Fibroblast of skin of left quadriceps (primary cell): ENCODE measurements around the gene AFAP1.

Experiments used
- DNase-seq, 2 experiments: peaks; one replicate each; pipeline ENCODE4 v3.0.0-alpha.2; 2013; ENCODE audit warnings: low read depth in 2 of 2

AFAP1 gene

DNA sequence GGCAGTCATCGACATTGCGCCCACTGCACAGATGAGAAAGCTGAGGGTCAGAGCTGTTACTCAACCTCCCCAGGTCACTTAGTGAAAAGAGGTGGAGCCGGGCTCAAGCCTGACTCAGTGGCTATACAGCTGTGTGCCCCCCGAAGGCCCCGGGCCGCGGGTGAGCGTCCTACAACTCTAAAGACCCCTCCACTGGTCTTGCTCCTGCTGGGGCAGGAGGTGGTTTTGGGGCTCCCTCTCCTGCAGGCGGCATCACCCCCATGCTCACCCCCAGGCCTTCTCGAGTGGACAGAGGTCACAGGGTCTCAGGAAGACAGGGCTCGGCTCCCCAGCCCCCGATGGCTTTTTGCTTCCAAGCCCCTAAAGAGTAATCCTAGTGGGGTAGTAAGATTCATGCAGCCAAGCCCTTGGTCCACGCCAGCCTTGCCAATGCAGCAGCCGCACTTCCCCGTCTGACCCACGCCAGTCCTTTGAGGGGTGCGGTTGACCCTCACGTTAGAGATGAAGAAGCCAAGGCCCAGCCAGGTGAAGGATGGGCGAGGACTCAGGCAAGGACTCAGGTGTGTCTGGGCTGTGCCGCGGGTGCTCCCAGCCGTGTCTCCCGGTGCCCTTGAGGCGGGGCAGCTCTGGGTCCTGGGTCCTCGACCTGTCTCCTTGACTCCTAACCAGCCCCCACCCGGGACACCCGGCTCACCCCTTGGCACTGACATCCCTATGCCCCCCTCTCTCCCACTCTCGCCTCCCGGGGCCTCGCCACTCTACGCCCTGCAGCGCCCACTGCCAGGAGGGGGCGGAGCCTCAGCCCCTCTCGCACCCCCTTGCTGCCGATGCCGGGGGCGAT is 200.4 kb downstream of the AFAP1 start:
- DNase-seq, result no peak

DNA sequence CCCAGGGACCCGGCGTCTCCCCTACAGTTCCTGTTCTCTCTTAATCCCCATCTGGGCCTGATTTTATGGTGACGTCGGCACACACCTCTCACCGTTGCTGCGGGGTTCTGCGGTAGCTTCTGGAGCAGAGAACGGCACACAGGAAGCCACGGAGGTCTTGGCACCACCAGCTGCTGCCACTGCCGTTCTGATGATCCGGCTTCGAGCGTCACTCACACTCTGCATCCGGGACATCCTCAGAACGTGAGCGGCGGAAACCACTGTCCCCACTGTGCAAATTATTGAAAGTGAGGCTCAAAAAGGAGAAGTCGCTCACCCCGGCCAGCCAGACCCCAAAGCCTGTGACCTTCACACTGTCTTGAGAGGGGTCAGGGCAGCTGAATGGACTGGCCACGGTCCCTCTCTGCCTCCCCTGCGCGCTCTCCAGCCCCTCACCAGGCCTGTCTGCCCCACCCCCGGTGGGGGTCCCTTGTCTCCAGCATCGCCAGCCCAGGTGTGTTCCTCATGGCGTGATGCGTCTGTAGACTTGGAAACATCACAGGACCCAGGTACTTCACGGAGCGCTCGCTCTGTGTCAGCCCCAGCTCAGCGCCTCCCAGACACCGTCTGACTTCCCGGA is 201.1 kb downstream of the AFAP1 start:
- no peak for DNase-seq

DNA sequence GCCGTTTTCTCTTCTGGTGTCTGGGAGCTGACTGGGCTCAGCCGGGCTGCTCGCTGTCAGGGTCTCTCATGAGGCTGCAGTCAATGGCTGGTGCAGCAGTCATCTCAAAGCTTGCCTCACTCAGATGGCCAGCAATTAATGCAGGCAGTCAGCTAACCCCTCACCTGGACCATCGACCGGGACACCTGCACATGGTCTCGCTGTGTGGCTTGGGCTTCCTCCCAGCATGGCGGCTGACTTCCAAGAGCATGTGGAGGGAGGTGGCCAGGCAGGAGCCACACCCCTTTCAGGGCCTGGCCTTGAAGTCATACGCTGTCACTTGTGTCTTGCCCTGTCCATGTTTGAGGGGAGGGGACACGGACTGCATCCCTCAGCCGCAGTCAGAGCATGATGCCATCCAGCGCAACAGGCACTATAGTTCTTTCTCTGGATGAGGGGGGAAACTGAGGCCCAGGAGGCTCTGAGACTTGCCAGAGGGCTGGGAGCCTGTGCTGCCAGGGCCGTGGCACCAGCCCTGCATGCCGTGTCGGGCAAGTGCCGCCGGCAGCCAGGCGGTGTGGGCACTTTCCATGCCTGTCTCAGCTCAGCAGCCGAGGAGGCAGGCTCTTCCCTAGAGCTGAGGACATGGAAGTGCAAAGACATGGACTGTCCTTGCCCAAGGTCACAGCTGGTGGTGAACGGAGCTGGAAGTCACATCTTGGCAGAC is 201.8 kb downstream of the AFAP1 start:
- DNase-seq, result no peak

DNA sequence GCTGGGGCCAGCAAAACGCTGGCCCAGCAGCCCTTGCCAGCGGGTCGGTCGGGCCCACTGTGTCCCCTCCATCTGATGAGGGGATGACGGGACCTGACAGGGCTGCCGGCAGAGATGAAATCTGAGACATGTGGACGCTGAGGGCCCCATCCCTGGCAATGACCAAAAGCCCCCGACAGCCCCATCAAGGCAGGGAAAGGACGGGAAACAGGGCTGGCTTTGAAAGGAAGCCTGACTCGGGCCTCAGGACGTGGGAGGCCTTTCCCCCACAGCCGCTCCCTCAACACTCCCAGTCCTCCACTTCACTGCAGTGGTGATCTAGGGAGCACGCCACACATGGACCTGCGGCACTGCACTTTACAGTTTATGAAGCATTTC is 202.4 kb downstream of the AFAP1 start:
- no peak for DNase-seq

DNA sequence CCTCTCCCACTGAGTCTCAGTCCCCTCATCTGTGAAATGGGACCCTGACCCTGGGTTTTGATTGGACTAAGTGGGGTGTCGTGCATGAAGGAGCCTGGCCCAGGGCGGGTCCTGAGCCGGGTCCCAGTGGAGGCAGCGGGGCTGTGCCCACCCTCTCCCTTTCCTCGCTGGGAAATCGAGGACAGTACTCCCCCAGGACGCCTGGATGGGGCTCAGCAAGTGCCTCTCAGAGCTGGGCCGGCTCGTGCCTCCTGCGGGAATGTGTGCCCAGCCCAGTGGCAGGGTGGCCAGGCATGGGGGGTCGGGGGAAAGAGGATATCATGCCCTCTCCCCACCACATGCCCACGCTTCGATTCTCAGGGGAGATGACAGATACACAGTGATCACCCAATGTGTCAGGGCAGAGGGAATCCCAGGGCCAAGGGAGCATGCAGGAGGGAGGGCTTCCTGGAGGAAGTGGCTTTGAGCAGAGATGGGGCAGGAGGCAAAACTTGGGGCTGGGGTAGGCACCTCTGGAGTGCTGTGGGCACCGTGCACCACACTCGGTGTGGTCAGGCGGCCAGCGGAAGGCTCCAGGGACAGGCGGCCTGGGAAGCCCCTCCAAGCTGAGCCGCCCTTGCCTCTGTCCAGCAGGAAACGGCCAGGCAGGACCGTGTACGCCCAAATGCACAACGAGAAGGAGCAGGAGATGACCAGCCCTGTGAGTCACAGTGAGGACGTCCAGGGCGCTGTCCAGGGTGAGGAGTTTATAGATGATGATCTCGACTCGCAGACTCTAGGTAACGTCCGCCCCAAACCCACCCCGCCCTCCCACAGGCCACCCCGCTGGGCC is 203.0 kb downstream of the AFAP1 start:
- no peak for DNase-seq

DNA sequence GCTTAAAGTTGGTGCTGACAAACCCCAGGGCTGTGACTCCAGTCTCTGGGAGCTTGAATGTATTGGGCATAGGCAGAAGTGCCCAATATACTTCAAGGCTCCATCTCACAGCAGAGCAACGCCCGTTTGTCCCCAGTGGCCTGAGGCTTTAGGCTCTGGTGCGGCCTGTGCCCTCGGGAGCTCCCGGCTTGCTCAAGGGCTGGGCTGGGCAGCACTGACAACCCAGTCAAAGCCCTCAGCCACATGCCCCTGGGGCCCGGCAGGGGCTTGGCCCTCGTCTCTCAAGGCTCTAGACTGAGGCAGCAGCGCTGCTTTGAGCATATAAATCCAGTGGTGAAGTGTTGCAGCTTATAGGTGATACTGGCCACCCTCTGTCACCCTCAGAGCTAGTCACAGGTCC is 203.7 kb downstream of the AFAP1 start:
- DNase-seq, result no peak

DNA sequence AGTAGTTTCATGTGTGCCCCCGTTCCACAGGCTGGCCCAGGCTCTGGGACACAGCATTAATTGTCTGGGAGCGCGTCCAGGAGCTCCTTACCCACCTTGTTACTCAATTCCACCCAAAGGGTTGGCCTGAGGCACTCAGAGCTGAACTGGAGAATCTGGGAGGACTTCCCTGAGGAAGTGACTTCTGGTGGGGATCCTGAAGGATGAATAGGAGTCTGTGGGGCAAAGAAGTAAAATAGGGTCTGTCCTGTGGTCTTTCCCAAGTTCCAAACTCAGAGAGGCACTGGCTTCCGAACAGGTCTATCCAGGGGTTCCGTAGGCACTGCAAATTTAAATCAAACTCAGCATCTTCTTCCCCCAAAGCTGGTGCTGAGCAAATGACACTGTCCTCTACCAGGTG is 204.3 kb downstream of the AFAP1 start:
- no peak for DNase-seq

DNA sequence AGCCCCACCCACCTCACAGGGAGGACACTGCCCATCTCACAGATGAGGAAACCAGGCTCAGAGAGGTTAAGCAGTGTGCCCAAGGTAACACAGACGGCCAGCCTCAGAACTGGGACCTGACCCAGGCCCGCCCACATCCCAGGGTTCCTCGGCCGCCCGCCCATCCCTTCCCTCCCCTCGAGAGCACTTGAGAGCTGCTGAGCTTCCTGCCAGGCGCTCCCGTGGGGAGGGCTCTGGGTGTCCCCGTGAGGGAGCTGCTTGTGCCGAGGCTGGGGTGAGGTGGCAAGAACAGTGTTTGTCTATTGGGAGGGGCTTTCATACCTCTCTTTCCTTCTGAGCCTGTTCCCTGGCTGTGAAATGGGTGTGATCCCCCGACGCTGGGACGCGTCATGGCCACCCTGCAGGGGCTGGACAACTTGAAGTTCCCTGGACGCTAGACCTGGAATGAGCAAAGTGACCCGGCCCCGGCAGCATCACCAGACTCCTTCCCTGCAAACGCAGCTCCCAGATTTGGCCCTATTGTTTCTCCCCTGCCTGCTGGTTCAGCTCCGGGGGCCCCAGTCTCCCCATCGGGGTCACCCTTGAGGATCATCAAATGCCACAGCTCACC is 204.9 kb downstream of the AFAP1 start:
- DNase-seq, result no peak

DNA sequence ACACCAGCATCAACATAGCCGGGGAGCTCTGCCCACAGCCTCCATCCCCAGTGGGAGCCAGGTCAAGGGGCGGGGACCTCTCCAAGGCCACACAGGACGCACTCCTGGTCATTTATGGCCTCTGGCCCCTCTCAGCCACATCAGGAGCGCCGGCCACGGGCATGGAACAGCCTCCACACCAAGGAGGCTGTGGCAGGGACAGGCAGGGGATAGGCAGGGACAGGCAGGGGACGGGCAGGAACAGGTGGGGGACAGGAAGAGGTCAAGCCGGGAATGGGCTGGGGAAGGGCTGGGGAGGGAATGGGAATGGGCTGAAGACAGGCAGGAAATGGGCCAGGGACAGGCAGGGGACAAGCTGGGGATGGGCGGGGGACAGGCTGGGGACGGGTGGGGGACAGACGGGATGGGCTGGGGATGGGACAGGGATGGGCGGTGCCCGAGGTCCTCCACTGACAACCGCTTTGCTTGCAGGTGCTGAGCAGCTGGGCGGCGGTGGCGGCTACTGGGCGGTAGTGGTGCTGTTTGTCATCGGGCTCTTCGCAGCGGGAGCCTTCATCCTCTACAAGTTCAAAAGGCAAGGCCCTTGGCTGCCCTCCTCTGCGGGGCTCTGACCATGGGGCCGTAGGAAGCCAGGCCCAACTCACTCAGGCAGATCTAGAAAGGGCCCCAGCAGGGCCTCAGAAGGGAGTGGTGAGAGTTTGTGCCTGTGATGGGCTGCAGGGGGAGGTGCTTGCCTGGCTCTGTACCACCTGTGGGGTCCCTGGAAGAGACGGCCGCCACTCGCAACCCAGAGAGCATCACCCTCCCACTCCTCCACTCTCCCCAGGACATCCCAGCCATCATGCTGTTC is 205.6 kb downstream of the AFAP1 start:
- DNase-seq, result no peak

DNA sequence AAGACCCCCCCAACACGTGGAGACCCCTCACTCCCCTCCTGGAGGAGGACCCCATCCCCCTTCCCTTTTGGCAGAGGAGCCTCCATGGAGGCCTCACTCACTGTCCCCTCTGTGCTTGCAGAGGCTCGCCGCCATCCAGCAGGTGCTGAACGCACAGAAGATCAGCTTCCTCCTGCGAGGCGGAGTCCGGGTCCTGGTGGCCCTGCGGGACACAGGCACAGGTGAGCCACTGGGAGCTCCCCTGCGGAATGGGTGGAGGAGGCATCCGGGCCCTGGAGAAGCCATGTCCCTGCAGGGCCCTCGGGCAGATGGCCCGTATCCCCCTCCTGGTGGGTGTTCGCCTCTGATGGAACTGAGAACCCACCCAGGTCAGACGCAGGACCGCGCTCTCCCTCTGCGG is 206.5 kb downstream of the AFAP1 start:
- DNase-seq, result no peak

DNA sequence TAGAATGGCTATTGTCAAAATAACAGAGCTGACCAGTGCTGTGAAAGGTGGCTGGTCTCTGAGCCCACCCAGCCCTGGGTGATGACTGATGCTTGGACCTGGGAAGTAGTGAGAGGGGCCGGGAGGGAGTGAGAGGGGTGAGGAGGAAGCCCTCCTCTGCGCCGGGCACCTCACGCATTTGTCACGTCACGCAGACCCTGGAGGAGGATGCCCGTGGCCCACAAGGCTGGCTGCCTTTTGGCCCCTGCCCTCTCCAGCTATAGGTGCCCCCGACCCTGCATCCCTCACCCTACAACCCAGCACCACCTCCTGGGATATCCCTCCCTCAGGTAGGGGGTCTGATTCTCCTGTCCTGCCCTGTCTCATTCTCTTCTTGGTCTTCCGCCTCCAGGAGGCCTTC is 207.4 kb downstream of the AFAP1 start:
- no peak for DNase-seq

DNA sequence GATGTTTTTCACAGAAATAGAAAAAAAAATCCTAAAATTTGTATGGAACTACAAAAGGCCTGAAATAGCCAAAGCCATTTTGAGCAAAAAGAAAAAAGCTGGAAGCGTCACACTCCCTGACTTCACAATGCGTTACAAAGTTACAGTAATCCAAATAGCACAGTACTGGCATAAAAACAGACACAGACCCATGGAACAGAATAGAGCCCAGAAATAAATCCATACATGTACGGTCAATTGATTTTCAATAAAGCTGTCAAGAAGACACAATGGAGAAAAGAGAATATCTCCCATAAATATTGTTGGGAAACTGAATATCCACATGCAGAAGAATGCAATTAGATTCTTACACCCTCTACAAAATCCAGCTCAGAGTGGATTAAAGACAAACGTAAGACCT is 208.2 kb downstream of the AFAP1 start:
- DNase-seq, result no peak

DNA sequence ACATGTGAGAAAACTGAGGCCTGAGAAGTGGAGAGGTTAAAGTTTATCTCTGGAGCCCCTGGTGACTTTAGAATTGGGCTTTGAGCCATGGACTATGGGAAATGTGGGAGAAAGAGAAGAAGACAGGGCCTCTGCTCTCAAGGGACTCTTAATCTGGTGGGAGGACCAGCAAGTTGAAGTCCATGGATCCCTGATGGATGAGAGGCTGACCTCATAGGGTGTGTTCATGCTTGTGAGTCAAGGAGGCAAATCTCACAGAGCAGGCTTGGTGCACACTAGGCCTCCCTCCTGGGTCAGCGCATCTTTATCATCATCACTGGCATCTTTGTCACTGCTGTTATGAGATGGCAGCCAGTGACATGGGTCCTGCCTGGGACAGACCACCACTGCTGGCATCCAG is 211.9 kb downstream of the AFAP1 start:
- DNase-seq, result no peak

DNA sequence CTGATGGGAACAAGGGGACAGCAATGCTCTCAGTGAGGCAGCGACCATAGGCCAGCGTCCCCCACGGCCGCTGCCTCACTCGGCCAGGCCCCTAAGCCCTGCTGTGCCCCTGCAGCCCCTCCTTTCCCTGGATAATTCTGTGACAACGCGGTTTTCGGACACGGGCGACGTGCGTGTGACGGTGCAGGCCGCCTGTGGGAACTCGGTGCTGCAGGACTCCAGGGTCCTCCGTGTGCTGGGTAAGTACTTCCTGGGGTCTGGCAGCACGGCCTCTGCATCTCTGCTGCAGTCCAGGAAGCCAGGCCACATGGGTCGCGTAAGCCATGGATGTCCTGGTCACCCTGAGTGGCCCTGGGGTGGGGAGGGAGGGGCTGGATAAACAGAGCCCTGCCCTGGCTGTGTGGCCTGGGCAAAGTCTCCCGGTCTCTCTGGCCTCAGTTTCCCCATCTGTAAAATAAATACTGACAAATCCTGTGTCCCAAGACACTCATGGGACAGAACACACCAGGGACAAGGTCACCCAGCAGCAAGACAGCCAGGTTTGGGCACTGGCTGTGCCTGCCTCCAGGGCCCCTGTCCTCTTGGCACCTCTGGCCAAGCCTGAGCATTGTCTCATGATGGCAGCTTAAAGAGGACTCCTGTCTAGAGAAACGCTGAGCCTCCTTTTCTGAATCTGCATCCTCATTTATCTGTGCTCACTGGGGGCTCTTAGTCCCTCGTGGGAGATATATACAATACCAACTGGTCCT is 212.8 kb downstream of the AFAP1 start:
- no peak for DNase-seq

DNA sequence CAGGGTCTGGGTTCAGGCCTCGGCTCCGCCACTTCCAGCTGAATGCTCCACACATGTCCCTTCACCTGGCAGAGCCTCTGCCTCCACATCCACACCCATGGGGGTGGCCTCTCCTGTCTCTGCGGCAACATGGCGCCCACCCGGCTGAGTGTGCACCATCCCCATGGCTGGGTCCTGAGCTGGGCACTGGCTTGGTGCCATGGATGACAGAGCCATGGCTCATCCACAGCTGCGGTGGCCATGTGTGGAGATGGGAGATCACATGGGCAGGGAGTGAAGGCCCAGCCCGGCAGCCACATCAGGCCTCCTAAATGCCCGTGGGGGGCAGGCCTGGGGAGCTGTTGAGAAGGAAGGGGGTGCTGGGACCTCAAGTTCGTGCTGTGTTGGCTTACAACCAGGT is 213.7 kb downstream of the AFAP1 start:
- DNase-seq, result no peak

DNA sequence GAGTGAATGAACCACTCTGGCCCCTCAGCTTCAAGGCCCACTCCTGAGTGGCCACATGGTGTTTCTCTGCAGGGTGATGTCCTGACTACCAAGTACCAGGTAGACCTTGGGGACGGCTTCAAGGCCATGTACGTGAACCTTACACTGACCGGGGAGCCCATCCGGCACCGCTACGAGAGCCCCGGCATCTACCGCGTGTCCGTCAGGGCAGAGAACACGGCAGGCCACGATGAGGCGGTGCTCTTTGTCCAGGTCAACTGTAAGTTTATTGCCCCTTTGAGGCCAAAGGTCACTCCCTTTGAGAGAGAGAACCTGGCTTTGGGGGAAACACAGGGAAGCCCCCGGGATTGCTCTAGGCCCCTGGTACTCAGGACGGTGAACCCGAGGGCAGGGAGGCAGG is 216.0 kb downstream of the AFAP1 start:
- no peak for DNase-seq

DNA sequence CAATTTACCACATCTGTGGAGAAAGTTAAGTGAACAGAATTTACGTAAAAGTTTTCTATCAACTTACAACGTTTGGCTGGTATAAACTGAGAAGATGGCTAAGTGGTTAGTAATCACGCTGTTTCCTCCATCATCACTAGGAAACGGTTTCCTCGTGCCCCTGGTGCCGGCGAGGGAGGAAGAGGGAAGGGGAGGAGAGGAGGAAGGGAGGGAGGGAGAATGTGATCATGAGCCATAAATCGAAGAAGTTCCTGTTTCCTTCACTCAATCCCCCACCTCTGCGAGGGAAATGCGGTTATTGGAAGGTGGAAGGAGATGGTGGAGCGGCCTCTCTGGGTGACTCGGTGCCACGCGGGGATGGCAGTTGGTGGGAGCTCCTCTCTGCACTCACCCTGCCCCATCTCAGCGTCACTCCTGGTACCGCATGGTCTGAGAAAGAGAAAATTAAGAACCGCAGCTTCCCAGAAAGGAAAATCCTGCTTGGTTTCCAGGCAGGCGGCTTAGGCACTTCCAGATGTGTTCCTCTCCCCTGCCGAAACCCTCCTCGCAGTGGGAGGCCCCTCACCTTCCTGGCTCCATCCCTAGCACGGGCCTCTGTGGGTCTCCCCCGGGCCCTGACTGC is 216.8 kb downstream of the AFAP1 start:
- no peak for DNase-seq

DNA sequence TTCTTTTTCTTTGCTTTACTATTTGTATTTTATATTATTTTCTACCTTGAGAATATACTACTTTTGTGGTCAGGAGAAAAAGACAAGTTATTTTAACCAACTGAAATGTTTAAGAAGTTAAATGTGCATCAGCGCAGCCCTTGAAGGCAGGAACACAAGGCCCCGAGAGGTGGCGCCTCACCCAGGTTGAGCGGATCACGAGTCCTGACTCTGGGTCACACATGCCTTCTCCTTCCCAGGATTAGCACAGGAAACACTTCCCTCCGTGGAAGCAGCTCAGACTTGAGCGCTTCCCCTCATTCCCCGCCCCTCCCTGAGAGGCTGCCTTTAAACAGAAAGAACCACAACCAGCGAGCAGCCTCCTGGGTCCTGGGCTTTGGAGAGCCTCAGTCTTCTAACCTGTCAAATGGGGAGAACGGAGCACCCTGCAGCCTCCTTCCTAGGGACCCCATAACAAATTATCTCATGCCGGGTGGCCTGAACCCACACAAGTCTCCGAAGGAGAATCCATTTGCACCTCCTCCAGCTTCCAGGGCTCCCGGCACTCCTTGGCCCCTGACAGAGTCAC is 217.6 kb downstream of the AFAP1 start:
- DNase-seq, result no peak
